D721Med (cell line): ENCODE measurements around the gene MYRIP.

ENCODE experiments used
- DNase-seq: peaks from one replicate; pipeline ENCODE4 v3.0.0; 2011; ENCODE audit warnings: low spot score; ENCODE audit not compliant: insufficient read length
- FAIRE-seq: peaks from 2 replicates; lab custom pipeline; 2011; peaks lifted over from hg19 to GRCh38; lab: Jason Lieb, UNC
- CTCF ChIP-seq: IDR thresholded peaks from 2 replicates; pipeline ENCODE4 v1.5.1; 2012; ENCODE audit warnings: mild to moderate bottlenecking, control low read depth; ENCODE audit not compliant: insufficient read depth; ENCODE audit errors: missing control alignments

Gene MYRIP

GRCh38 chr3:39905788-39906187 lies 96.4 kb downstream of the MYRIP start:
- FAIRE-seq (no peak), DNase-seq (no peak)
- no peak for TF ChIP-seq CTCF

- FAIRE-seq: no peak
- no peak for TF ChIP-seq CTCF
- no peak for DNase-seq
Measured at GRCh38 chr3:39907981-39908380, 98.6 kb downstream of the MYRIP start.

GRCh38 chr3:39910135-39910534 lies 100.7 kb downstream of the MYRIP start:
- TF ChIP-seq CTCF: no peak
- no peak for DNase-seq
- no peak for FAIRE-seq

- DNase-seq (no peak), FAIRE-seq (no peak)
- TF ChIP-seq CTCF: no peak
Measured at GRCh38 chr3:39910826-39911464, 101.5 kb downstream of the MYRIP start.

- no peak for FAIRE-seq
- no peak for DNase-seq
- TF ChIP-seq CTCF: no peak
Measured at GRCh38 chr3:39911465-39912309, 102.3 kb downstream of the MYRIP start.

GRCh38 chr3:39915027-39915426 lies 105.6 kb downstream of the MYRIP start:
- no peak for DNase-seq
- TF ChIP-seq CTCF: no peak
- FAIRE-seq: no peak

- no peak for TF ChIP-seq CTCF
- FAIRE-seq (no peak), DNase-seq (no peak)
Measured at GRCh38 chr3:39917065-39917773, 107.8 kb downstream of the MYRIP start.
